CMK (cell line): ENCODE results near the gene OR6C2.
"Not testable (repeated sequence)": the region's sequence is repeated elsewhere in the genome, so short reads cannot be mapped to it uniquely, and the experiment has no call there.

Experiments used
- DNase-seq: peaks from one replicate; pipeline ENCODE4 v3.0.0-alpha.2; 2010; ENCODE audit warnings: low read depth

Gene OR6C2

DNA sequence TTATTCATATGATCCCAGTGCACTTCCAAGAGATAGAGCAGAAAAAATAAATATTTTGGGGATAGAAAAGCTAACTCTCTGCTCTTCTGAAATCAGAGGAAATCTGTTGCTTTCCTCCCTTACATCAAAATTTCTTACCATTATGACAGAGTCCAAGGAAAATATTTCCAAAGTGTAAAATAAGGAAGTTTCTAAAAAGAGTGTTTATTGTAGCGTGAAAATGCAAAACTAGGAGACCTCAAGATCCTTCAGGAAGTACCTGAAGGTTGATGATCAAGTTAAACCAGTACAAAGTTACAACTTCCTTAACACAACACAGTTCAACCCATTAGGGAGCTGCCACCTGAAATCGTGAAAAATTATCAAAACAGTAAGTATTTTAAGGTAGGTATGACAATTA is at the start of gene OR6C2:
Gene OR6C2 (plus strand): TSS at position 301 of the 400 bp plus-strand sequence. CDS start 8,138 bp downstream, outside the sequence.
- DNase-seq: no peak

DNA sequence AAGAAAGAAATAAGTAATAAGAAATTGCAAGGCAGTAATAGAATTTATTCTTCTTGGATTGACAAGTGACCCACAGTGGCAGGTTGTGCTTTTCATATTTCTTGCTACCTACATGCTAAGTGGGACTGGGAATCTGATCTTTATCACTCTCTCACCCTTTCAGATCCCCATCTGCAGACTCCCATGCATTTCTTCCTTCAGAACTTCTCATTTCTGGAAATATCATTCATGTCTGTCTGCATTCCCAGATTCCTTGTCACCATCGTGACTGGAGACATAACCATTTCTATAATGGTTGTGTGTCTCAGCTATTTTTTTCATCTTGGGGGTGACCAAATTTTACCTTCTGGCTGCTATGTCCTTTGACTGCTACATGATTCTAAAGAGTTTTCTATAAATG is 47.5 kb upstream of the OR6C2 start:
- DNase-seq: no peak

DNA sequence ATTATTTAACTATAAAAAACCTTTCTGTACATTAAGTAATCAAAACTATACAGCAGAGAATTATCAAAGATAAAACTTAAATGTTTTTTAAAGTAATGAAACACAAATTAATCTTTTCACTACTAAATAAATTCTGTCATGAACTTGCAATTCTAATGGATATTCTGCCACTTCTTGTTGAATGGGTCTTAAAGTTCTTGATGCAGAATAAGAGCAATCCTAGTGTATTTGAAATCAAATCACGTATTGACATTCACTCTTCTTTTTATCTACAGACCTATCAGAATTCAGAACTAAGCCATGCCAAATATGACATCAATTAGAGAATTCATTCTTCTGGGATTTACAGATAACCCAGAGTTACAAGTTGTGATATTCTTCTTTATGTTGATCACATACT is 43.6 kb upstream of the OR6C2 start, which contains the start of gene OR6C65:
Gene OR6C65 (plus strand): TSS at position 301 of the 400 bp plus-strand sequence. CDS start 0 bp downstream, at position 301.
- no peak for DNase-seq

DNA sequence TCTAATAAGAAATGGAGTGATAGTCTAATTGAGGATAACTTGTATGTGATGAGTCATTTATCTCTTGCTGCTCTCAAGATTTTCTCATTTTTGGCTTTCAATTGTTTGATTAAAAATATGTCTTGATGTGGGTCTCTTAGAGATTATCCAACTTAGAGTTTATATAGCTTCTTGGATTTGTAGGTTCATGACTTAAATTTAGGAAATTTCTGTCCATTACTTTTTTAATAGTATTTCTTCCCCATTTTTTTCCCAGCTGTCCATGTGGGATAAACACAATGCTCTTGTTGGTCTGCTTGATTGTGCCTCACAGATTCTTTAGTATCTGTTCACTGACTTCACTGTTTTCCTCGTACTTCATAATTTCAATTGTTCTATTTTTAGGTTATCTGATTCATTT is 36.0 kb upstream of the OR6C2 start:
- no peak for DNase-seq

DNA sequence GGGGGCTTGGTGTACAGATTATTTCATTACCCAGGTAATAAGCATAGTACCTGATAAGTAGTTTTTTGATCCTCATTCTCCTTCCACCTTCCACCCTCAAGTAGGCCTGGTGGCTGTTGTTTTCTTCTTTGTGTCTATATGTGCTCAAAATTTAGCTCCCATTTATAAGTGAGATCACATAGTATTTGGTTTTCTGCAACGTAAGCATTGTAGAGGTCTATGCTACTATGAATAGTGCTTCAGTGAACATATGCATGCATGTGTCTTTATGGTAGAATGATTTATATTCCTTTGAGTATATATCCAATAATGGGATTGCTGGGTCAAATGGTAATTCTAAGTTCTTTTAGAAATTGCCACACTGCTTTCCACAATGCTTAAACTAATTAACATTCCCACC is 34.7 kb upstream of the OR6C2 start:
- DNase-seq: not testable (repeated sequence)

DNA sequence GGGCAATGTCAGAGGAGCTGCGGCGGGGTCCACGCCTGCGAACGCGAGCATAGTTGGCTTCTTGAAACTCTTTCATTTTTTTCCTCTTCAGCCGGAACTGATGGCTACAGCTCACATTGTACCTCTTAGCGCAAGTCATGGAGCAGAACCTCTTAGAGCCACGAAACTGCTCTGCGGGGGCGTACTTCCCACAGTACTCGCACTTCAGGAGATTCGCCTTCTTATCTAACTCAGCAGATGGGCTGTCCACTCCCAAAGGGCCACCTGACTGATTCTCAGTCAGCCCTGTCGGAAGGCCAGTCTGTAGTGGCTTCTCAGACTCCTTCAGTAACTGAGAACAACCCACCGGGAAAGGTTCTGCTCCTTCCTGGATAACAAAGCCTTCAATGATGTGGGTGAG is 31.7 kb upstream of the OR6C2 start:
- DNase-seq: not testable (repeated sequence)

DNA sequence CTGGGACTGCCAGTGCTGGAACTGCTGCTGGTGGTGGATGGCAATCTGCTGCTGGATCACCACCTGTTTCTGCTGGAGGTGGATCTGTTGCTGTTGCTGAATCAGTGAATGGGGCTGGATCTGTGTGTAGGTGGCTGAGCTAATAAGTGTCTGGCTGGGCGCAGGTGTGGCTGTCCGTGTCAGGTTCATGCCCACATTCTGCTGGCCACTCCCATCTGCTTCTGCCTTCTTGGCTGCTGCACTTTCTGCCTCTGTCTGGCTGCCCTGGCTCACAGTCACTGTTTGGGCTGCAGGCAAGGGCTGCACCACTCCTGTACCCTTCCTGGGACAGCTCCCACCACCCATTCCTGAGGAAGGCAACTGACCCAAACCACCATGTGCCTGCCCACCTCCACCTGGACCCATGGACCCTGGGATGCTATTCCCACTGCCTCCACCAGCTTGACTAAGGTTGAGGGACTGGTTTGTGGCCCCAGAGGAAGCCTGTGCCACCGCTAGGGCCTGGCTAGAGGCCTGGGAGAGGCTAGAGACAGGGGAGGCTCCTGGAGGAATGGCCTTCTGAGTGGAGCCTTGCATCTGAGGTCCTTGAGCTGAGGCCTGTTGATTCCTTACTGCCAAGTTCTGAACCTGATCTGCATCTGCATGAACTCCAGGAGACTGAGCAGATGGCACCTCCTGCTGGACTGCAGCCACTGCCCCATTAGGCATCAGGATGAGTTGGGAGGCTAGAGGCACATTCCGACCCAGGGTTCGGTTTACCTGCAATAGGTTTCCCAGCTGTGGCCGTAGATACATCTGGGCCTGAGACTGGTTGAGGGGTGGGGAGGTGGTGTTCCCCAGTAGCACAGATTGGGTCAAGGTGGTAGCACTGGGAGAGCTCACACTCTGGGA is 30.1 kb upstream of the OR6C2 start:
- DNase-seq: not testable (repeated sequence)

DNA sequence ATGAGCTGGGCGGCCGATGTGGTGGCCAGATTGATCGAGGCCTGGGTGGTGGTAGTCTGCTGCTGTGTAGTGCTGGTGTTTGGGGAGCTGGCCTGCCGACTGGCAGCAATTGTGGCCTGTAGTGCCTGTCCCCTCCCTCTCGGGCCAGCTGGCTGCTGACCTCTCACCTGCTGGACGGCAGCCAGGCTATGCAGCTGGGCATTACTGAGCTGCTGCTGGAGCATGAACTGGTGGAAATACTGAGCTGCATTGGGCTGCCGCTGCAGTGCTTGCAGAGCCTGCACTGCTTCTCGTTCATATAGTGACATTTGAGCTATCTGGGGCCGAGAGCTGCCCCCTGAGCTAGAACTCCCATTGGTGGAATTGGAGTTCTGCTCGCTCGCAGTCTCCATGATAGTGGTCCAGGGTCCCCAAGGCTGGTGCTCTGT is 29.5 kb upstream of the OR6C2 start:
- DNase-seq: not testable (repeated sequence)

DNA sequence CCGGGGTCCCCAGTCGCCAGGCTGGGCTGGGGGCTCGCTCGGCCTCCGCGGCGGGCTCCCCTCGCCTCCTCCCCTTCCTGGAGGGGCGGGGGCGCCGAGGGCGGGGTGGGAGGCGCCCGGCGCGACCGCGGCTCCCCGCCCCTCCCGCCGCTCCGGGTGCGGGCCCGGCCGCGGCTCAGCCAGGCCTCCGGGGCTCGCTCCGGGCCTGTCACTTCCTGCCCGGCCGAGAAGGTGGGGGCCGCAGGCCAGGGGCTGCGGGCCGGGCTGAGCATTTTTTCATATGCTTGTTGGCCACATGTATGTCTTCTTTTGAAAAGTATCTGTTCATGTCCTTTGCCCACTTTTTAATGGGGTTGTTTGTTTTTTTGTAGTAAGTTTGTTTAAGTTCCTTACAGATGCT is 29.0 kb upstream of the OR6C2 start:
- not testable (repeated sequence) for DNase-seq

DNA sequence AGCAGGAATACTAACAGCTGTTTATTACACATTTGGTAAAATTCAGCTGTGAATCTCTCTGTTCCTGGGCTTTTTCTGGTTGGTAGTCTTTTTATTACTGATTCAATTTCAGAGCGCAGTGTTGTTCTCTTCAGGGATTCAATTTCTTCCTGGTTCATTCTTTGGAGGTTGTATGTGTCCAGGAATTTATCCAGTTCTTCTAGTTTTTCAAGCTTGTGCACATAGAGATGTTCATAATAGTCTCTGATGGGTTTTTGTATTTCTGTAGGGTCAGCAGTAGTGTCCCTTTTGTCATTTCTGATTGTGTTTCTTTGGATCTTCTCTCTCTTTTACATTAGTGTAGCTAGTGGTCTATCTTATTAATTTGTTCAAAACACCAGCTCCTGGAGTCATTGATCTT is 26.9 kb upstream of the OR6C2 start:
- no peak for DNase-seq

DNA sequence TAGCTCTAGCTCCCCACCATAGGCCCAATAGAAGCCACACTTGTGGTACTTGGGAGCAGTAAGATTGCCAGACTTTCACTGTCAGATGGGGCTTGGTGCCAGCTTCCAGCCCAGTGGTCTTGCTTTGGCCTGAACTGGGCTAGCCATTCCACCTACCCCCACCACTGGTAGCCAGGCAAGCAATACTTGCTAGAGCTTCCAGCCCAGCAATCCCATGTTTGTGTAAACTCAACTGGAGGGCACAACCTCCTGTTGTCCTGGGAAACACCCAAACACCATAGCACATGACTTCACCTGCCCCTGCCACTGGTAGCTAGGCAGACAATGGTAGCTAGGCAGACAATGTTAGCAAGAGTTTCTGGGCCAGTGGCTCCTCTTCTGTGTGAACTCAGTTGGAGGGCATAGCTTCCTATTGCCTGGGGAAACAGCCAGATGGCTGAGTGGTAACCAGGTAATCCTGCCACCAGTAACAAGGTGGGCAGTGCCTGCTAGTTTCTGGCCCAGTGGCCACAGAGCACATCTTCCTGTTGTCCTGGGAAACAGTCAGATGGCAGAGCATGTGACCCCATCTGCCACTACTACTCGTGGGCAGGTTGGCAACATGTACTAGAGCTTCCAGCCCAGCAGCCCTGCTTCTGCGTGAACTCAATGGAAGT is 23.4 kb upstream of the OR6C2 start:
- no peak for DNase-seq

DNA sequence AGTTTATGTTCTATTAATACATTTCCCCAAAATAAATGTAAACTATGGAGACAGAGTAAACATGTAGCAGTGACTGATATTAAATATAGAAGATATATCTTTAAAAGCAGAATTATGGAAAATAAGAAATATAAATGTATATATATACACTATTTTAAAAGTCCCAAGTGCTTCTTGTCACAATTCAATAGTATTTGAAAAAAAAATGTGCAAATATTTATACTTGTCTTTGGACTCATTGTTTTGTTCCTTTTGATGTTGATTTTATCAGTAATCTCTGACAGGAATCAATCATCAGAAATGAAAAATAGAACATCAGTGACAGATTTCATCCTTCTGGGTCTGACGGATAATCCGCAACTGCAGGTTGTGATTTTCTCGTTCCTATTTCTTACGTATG is 17.9 kb upstream of the OR6C2 start, which contains the start of gene OR6C76:
Gene OR6C76 (plus strand): TSS at position 301 of the 400 bp plus-strand sequence. CDS start 0 bp downstream, at position 301.
- no peak for DNase-seq

DNA sequence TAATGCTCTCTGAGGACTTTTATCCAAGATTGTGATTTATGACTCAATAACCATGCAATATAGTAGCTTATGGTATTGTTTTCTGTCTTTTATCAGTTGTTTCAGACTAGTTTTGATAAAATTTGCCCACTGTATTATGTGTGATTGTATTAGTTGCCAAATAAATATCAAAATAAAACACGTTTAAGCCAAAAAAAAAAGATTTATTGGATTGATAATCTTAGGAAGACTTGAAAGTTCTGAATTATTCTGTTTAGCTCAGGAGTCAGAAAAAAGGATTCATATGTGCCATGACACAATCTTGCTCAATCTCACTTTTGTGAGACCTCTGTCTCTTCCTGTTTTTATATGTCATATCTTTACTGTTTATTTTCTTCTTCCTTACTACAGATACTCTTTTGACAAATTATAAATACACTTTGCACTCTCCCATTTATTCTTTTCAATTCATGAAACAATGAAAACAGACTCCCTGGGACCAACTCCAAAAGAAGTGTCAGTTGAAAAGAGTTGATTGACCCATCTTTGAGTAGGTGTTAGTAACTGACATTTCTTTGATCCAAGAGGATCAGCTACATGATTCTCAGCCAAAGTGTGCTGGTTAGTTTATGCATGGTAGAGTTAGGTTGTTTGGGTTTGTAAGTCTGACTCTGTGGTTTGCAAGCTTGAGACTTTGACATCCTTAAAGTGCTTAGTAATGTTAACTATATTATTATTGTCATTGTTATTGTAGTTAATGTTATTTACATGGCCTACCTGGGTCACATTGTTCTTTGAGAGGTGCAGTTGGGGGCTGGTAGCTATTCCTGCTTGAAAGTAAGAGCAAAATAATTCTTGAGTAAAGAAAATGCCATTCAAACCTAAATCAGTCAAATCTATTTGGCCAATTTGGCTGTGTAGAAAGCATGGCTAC is 15.3 kb upstream of the OR6C2 start:
- no peak for DNase-seq

DNA sequence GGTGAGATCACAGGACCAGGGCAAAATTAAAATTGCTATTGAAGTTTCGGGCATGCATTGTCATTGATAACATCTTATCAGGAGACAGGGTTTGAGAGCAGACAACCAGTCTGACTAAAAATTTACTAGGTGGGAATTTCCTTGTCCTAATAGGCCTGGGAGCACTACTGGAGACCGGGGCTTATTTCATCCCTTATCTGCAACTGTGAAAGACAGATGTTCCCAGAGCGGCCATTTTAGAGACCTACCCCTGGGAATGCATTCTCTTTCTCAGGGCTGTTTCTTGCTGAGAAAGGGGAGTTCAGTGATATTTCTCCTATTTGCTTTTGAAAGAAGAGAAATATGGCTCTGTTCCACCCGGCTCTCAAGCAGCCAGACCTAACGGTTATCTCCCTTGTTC is 2.6 kb upstream of the OR6C2 start:
- DNase-seq: not testable (repeated sequence)

DNA sequence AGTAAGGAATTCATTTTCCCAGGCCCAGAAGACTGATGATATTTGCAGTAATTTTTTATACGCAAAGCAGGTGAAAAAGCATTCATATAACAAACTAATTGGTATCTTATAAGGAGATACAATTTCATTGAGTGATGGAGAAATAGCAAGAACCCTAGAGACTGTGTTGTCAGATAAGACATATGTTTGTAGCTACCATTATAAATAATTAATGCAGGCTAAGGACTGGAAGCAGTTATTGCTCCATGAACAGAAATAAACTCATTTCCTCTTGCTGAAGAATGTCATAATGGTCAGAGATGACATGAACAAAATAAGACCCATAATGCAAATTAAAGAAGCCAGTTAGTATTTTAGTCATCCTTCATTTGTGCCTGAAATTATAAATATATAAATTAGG is 1.5 kb downstream of the OR6C2 start:
- no peak for DNase-seq

DNA sequence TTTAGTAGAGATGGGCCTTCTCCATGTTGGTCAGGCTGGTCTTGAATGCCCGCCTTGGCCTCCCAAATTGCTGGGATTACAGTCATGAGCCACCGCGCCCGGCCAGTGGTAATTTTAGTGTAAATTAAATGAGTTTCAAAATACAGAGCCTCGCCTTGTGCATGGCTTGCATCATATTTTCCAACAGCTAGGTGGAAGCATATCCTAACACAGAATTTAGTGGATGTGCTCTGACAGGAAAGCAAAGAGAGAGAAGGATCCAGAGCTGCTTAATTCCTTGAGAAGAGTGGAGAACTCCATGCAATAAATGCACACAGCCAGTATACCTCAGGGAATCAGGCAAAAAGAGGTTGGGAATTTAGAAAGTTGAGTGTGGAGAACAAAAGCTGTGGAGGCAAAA is 2.5 kb downstream of the OR6C2 start:
- no peak for DNase-seq

DNA sequence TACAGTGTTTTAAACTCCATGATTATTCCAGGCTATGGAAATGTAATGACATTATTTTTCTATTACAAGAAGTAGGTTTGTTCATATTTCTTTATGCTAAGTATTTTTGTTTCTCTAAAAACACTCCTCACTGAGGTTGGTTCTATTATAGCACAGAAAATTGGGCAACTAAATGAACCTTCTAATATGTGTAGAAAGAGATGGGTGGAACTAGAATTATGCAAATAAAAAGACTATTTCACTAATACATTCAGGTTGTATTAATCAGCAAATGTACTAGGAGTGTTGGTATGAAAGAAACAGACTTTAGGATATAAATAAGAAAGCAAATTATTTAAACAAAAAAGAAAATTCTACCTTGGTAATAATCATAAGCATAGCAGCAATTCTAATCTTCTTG is 4.9 kb downstream of the OR6C2 start:
- no peak for DNase-seq

DNA sequence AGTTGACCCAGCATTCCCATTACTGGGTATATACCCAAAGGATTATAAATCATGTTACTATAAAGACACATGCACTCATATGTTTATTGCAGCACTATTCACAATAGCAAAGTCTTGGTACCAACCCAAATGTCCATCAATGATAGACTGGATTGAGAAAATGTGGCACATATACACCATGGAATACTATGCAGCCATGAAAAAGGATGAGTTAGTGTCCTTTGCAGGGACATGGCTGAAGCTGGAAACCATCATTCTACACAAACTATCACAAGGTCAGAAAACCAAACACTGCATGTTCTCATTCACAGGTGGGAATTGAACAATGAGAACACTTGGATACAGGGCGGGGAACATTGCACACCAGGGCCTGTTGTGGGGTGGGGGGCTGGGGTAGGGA is 21.1 kb downstream of the OR6C2 start:
- not testable (repeated sequence) for DNase-seq

DNA sequence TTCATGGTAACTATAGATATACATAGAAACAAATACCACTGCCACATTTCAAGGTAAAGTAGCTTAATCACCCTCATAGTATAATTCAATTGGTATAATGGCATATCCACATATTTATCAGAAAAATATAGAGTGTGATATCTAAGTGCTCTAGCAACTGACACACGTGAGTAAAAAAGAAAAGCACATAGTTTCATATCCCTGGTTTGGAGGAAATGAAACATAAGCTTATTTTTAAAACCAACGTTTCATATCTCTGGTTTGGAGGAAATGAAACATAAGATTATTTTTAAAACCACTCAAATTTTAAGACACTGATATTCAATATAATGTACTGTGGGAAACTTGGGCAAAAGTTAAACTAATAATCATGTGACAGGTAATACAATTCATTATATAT is 24.0 kb downstream of the OR6C2 start:
- DNase-seq: no peak

DNA sequence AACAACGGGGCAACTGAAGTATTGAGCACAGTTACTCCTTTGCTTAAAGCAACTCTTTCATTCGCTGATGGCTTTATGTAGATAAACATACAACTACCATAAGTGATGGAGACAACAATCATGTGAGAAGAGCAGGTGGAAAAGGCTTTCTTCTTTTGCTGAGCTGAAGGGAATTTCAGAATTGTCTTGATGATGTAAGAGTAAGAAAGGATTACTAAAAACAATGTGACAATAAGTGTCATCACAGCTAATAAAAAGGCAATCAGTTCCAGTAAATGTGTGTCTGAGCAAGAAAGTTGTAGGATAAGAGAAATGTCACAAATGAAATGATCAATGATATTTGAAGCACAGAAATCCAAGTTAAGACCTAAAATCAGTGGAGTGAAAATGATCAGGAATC is 25.4 kb downstream of the OR6C2 start:
- DNase-seq: no peak

DNA sequence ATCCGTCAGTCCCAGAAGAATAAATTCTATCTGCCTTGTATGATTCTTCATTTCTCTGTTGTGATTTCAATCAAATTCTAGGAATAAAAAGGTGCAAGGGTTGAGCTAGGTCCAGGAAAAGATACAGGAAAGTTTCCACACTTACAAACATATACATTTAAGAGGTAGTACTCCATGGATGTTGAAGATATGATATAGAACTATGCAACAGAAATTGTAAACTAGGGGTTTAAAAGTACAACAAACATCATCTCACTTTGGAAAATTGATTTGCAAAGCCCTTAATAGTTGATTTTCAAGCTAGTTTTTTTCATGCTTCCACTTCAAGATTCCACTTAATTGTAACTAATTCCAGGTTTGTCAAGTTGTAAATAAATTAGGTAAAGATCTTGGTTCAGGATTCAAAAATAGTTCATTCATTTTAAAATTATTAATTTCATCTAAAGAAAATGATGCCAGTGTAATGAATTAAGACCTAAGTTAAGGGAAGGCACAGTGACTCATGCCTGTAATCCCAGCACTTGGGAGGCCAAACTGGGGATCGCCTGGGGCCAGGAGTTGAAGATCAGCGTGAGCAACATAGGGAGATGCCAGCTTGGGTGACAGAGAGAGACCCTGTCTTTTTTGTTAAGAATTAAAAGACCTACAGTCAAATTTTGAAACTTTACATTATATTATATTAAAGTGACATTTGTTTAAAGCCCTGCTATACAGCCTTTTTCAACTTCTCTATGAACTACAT is 26.4 kb downstream of the OR6C2 start, which contains the start of gene OR6C70:
Gene OR6C70 (minus strand): TSS at position 51 of the 742 bp plus-strand sequence. CDS start 0 bp downstream, at position 51.
- no peak for DNase-seq
